ENCODE results near the gene ADRA2C. TPM values are rescaled to one million over a fixed set of nuclear protein-coding genes. Genes with fewer than 3 reads are reported as not detected.

Gene ADRA2C
- total and polyA plus RNA-seq, 9 of the 15 experiments (the other 6 are each of a cell fraction or from before 2014, with no cell fraction given), result 0.06 to 0.58 (median 0.14) TPM; not detected in 2

DNA sequence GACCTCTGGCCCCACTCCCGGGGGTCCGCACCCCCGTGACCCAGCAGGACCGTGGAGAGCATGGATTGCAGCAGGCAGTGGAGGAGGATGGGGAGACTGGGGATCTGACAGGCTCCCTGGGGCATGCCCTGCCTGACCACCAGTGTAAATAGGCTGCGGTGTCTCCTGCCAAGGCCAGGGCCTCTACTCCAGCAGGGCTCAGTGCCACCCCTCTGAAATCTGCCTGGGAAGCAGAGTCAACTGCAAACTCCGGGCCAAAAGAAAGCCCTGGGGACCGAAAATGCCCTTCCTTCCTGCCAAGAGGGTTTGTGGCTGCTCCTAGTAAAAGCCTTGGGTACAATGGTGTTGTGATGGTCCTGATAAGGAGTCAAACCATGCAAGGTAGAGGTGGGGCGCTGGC, 6.4 kb downstream of the ADRA2C start:
- Histone ChIP-seq H3K27me3 (ENCODE audit: control insufficient read depth in 2 of 2, insufficient read depth in 2 of 2, low read length in 2 of 2) (peaks cover 29 to 70% of the 10 kb centered on the region in 2 experiments; a peak in 4 of 5 replicates), H2AFZ (ENCODE audit: low read depth, low read length) (no peak overlapping the region), H3K9ac (ENCODE audit: insufficient read depth in 1 of 2, low read depth in 2 of 2, low read length in 2 of 2) (no peak overlapping the region), H3K9me1 (ENCODE audit: control insufficient read depth, insufficient read depth, low read length) (no peaks in the 10 kb centered on the region), H3K4me3 (no peak overlapping the region), H4K20me1 (replicated peaks; ENCODE audit: control insufficient read depth, insufficient read depth, low read length) (peaks cover 22% of the 10 kb centered on the region; the same call in 1 of the 2 replicates), H3K9me3 (replicated peaks; ENCODE audit: control insufficient read depth, insufficient read depth, low read depth, low read length) (no peaks in the 10 kb centered on the region), H3K4me1 (replicated peaks in 1 of 2; ENCODE audit: control insufficient read depth in 2 of 2, insufficient read depth in 2 of 2, low read length in 2 of 2) (peaks cover 0 to 9% of the 10 kb centered on the region in 2 experiments; a peak in 2 of 5 replicates), H3K36me3 (ENCODE audit: control insufficient read depth, insufficient read depth, low read length) (no peaks in the 10 kb centered on the region), H3K4me2 (ENCODE audit: insufficient read depth, low read length) (no peak overlapping the region), H3K27ac (ENCODE audit: extremely low read depth, low read depth, low read length) (no peak overlapping the region), H3K79me2 (ENCODE audit: control insufficient read depth, insufficient read depth, low read length) (no peaks in the 10 kb centered on the region)
- CTCF ChIA-PET (ENCODE audit: low intra/inter-chr PET ratio), result no interaction called here
- TF ChIP-seq ESRRB (CRISPR knock-in tag; IDR thresholded peaks at IDR 0.05; ENCODE audit: borderline replicate concordance), result no peak
- no peak for TF ChIP-seq POLR2B (IDR thresholded peaks at IDR 0.05; ENCODE audit: low read depth, partially characterized antibody)
- no peak for TF ChIP-seq CXXC5 (CRISPR knock-in tag; IDR thresholded peaks at IDR 0.05)
- no peak for TF ChIP-seq ZNF444 (CRISPR knock-in tag; IDR thresholded peaks at IDR 0.05)
- TF ChIP-seq HDAC3 (IDR thresholded peaks at IDR 0.05; ENCODE audit: borderline replicate concordance, partially characterized antibody), result no peak
- TF ChIP-seq, protein P1, sequence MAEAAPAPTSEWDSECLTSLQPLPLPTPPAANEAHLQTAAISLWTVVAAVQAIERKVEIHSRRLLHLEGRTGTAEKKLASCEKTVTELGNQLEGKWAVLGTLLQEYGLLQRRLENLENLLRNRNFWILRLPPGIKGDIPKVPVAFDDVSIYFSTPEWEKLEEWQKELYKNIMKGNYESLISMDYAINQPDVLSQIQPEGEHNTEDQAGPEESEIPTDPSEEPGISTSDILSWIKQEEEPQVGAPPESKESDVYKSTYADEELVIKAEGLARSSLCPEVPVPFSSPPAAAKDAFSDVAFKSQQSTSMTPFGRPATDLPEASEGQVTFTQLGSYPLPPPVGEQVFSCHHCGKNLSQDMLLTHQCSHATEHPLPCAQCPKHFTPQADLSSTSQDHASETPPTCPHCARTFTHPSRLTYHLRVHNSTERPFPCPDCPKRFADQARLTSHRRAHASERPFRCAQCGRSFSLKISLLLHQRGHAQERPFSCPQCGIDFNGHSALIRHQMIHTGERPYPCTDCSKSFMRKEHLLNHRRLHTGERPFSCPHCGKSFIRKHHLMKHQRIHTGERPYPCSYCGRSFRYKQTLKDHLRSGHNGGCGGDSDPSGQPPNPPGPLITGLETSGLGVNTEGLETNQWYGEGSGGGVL (CRISPR knock-in tag; IDR thresholded peaks at IDR 0.05), result no peak
- TF ChIP-seq BRD4 (IDR thresholded peaks at IDR 0.05), result no peak
- no peak for TF ChIP-seq POLR3G (IDR thresholded peaks at IDR 0.05; ENCODE audit: extremely low read depth, insufficient read length, insufficient replicate concordance)
- TF ChIP-seq CHD2 (IDR thresholded peaks at IDR 0.05; ENCODE audit: low read depth, low read length), result no peak
- no peak for TF ChIP-seq PTTG1 (tag; IDR thresholded peaks at IDR 0.05; ENCODE audit: low read depth)
- no peak for TF ChIP-seq NCOR1 (IDR thresholded peaks at IDR 0.05)
- TF ChIP-seq, protein P2, sequence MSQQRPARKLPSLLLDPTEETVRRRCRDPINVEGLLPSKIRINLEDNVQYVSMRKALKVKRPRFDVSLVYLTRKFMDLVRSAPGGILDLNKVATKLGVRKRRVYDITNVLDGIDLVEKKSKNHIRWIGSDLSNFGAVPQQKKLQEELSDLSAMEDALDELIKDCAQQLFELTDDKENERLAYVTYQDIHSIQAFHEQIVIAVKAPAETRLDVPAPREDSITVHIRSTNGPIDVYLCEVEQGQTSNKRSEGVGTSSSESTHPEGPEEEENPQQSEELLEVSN (IDR thresholded peaks at IDR 0.05; ENCODE audit: borderline replicate concordance in 1 of 2, extremely low read depth in 1 of 2, insufficient read depth in 1 of 2, insufficient read length in 1 of 2, low read depth in 1 of 2, low read length in 1 of 2, poor library complexity in 1 of 2, severe bottlenecking in 1 of 2), result no peak
- no peak for TF ChIP-seq MAFG (tag; conservative IDR thresholded peaks at IDR 0.05)
- TF ChIP-seq L3MBTL2 (IDR thresholded peaks at IDR 0.05), result no peak
- no peak for TF ChIP-seq EHMT2 (IDR thresholded peaks at IDR 0.05)
- no peak for TF ChIP-seq LEF1 (IDR thresholded peaks at IDR 0.05)
- TF ChIP-seq NCOA1 (IDR thresholded peaks at IDR 0.05; ENCODE audit: low read depth), result no peak
- no peak for TF ChIP-seq TEAD1 (CRISPR knock-in tag; IDR thresholded peaks at IDR 0.05)
- WGBS (ENCODE audit: insufficient coverage, low coverage, missing lambda C conversion rate), result 1% methylated on average over 7 of the region's 8 CpGs
- DNase-seq (ENCODE audit: extremely low read depth in 1 of 4, low spot score in 3 of 4), result no peak
- no peak for ATAC-seq
- intact Hi-C loops (cut with micrococcal nuclease), result no loop called here
- POLR2A ChIA-PET, result no interaction called here
- FAIRE-seq, result no peak
- in situ Hi-C loops (cut with MboI), result loop anchor here (10.0 kb wide), 1 partner anchor 172 kb away; no protein-coding TSS in a partner anchor
- BruUV-seq (replicated peaks), result no TSS peak

All from K562 (cell line).